Measurements from ENCODE around the gene FOXP1.
A peak's percentile ranks its signal among the peaks of the same experiment; 100 is the strongest.

FOXP1 gene

GRCh38 chr3:71240034-71240433 lies 343.5 kb downstream of the FOXP1 start:
- no peak for DNase-seq (ENCODE audit: low spot score)

GRCh38 chr3:71238355-71238757 lies 345.2 kb downstream of the FOXP1 start:
- DNase-seq (ENCODE audit: low spot score), result no peak

GRCh38 chr3:71237672-71238071 lies 345.9 kb downstream of the FOXP1 start:
- DNase-seq (ENCODE audit: low spot score), result no peak

GRCh38 chr3:71235846-71236245 lies 347.7 kb downstream of the FOXP1 start:
- no peak for DNase-seq (ENCODE audit: low spot score)

GRCh38 chr3:71232895-71233294 lies 350.6 kb downstream of the FOXP1 start:
- DNase-seq (ENCODE audit: low spot score), result no peak

GRCh38 chr3:71232175-71232679 lies 351.3 kb downstream of the FOXP1 start:
- DNase-seq (ENCODE audit: low spot score), result no peak

GRCh38 chr3:71231680-71232079 lies 351.8 kb downstream of the FOXP1 start:
- DNase-seq (ENCODE audit: low spot score), result no peak

- DNase-seq (ENCODE audit: low spot score), result no peak
Observed at GRCh38 chr3:71229905-71230657, 353.4 kb downstream of the FOXP1 start.

GRCh38 chr3:71228156-71228866 lies 355.2 kb downstream of the FOXP1 start:
- DNase-seq (ENCODE audit: low spot score), result no peak

GRCh38 chr3:71227270-71227661 lies 356.3 kb downstream of the FOXP1 start:
- no peak for DNase-seq (ENCODE audit: low spot score)

- peak; percentile 38 for DNase-seq (ENCODE audit: low spot score)
Observed at GRCh38 chr3:71226565-71227269, 356.8 kb downstream of the FOXP1 start.

- DNase-seq (ENCODE audit: low spot score), result no peak
Observed at GRCh38 chr3:71225951-71226564, 357.5 kb downstream of the FOXP1 start.

GRCh38 chr3:71225002-71225684 lies 358.4 kb downstream of the FOXP1 start:
- DNase-seq (ENCODE audit: low spot score), result no peak

- no peak for DNase-seq (ENCODE audit: low spot score)
Observed at GRCh38 chr3:71219744-71220638, 363.5 kb downstream of the FOXP1 start.

GRCh38 chr3:71218508-71218907 lies 365.0 kb downstream of the FOXP1 start:
- DNase-seq (ENCODE audit: low spot score), result no peak

GRCh38 chr3:71217640-71218222 lies 365.8 kb downstream of the FOXP1 start:
- no peak for DNase-seq (ENCODE audit: low spot score)

GRCh38 chr3:71215351-71215750 lies 368.2 kb downstream of the FOXP1 start:
- DNase-seq (ENCODE audit: low spot score), result no peak

GRCh38 chr3:71214797-71215196 lies 368.7 kb downstream of the FOXP1 start:
- DNase-seq (ENCODE audit: low spot score), result no peak

- DNase-seq (ENCODE audit: low spot score), result no peak
Observed at GRCh38 chr3:71214016-71214415, 369.5 kb downstream of the FOXP1 start.

- no peak for DNase-seq (ENCODE audit: low spot score)
Observed at GRCh38 chr3:71211083-71211482, 372.4 kb downstream of the FOXP1 start.

All from pons (tissue), 1 donor.